C1 segment of cervical spinal cord (tissue), 14 donors: ENCODE results near the gene DAGLA.

Experiments used
- DNase-seq, 14 donors: peaks; one replicate each; lab custom pipeline; 2025; lab: John Stamatoyannopoulos, UW

DAGLA gene

DNA sequence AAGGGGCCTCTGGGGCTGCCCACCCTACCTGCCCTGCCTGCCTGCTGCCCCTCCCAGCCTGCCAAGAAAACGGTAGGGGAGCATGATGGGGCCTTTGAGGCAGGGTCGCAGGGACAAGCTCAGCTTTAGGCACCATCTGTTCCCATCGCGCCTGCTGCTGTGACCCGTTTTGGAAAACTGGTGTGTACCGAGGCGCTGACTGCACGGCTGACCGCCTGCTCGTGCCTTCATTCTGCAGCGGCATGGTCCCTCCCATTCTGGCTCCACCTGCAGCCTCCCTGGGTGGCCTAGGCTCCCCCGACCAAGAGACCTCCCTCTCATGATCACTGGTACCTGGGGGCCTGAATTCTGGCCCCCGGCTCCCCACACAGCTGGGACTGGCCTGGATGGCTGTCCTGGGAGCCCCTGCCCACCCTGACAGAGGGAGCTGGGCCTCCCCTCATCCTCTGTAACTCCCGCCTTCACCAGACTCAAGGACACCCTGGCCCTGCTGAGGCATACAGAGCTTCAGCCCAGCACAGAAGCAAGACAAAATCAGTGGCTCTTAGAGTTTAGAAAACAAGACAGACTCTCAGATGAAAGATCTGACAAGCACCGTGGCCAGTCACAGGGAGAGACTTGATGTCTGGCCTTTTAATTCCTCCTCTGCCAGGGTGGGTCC, 65.7 kb downstream of the DAGLA start:
- no peak for DNase-seq

DNA sequence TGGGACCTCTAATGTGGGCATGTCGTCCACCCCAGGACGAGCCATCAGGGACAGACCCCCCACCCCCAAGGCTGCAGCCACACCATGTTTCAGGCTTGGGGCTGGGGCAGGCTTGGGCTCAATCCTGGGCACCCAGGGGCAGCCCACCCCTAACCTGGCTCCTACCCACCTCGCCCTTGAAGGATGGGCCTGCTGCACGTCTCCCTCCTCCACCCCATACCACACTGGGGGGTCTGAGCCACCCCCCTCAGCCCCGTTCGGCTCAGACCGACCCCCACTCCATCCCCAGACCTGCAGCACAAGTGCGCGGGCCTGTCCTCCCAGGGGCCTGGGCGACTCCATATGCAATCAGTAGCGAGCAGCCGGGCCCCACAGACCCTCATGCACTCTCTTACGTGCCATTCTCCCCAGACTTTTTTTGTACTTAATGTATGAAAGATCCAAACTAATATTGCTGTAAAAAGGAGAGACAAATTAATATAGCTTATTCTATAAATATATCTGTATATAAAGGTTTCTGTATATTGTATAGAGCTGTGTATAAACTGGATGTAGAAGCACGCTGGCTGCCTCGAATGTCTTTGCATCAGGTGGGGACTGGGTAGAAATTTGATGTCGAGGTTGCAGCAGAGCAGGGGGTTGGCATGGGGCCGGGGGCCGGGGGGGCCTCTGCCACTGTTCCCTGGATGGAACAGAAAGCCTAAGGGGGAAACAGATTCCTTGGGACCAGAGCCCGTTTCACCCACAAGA, 66.4 kb downstream of the DAGLA start:
- DNase-seq, result no peak

GRCh38 chr11:61747192-61747966, 67.2 kb downstream of the DAGLA start:
- DNase-seq, result peak in 10 of 14 donors; percentile 37 to 85 (median 70)

DNA sequence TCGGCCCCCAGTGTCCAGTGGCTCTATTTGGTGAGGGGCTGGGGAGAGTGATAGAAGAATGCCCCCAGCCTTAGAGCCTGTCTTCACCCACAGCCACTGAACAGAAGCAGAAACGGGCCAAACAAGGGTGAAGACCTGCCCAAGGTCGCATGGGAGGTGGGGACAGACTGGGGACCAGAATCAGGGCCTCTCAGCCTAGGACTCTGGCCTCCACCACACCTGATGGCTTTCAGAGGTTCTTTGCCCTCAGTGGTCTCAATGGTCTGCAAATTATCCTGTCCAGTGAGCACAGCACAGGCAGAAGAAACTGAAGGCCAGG, 67.7 kb downstream of the DAGLA start:
- no peak for DNase-seq

DNA sequence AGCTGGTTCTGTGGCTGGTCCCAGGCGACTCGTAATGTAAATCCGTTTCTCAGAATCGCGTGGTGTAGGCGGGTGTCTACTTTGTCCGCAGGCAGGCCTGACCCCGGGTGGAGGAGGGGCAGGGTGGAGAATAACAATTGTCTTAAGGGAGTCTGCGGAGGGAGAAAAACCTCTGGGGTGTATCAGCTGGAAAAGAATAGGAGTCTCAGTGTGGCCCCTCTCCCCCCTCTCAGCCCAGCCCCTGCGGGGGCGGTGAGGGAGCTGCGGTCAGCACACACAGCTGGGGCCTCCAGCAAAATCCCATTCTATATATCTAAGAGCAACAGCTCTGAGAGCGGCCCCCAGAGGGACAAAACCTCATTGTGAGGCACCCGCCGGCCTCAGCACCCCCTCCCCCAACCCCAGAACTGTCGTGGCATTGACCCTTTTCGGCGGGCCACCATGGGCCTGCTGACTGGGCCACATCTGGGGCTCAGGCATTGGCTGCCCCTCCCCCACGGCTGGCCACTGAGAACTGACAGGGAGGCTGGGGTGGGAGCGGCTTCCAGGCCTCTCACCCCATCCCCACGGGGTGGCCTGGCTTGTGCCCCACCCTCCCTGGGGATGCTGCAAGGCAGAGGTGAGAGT, 69.5 kb downstream of the DAGLA start:
- DNase-seq, result peak in 13 of 14 donors; percentile 30 to 95 (median 85)

GRCh38 chr11:61750631-61751273, 70.6 kb downstream of the DAGLA start:
- no peak for DNase-seq

- no peak for DNase-seq
Measured at GRCh38 chr11:61751384-61751783, 71.2 kb downstream of the DAGLA start.

- DNase-seq, result peak in 10 of 14 donors; percentile 23 to 82 (median 42)
Measured at GRCh38 chr11:61752117-61752924, 72.1 kb downstream of the DAGLA start, which contains the start of gene MYRF. Gene MYRF, plus strand, starts transcription at chr11:61752636. Its CDS starts 109 bp downstream, at chr11:61752745.

GRCh38 chr11:61752925-61753521, 72.8 kb downstream of the DAGLA start:
- DNase-seq, result peak in 1 of 14 donors; percentile 44

- DNase-seq, result peak in 1 of 14 donors; percentile 44
Measured at GRCh38 chr11:61753672-61754071, 73.5 kb downstream of the DAGLA start.

- DNase-seq, result peak in 3 of 14 donors; percentile 15 to 53 (median 47)
Measured at GRCh38 chr11:61754534-61755482, 74.6 kb downstream of the DAGLA start.

GRCh38 chr11:61756147-61756451, 75.9 kb downstream of the DAGLA start:
- no peak for DNase-seq

DNA sequence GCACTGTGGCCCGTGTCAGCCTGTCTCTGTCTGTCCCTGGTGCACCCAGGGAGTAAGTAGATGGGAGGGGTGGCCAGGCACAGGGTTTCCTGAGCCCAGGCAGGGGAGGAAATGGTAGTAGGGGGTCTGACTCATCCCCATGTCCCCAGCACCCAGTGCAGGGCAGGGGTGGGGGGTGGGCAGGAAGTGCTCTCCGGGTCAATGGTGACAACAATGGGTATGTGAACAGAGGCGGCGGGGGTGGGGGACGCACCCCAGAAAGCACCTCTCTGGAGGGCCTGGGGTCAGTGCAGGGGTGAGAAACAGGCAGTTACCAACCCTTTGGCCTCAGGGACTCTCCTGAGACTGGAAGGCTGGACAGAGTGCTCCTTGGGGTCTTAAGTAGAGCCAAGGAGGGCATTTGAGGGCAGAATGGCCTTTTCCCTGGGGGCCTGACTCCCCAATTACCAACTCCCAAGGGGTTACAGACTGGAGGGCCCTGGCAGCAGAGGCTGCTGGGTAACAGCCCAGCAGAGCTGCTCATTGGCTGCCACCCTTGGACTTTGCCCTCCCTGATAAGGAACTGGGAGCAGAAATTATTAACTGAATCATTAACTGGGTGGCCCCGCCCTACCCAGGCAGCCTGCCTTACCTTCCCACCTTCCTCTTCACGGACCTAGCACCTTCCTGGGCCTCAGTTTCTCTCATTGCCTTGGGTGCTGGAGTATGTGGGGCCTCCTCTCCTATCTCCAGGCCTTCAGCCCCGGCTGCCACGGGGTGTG, 76.4 kb downstream of the DAGLA start:
- DNase-seq, result peak in 3 of 14 donors; percentile 15 to 79 (median 39)

DNA sequence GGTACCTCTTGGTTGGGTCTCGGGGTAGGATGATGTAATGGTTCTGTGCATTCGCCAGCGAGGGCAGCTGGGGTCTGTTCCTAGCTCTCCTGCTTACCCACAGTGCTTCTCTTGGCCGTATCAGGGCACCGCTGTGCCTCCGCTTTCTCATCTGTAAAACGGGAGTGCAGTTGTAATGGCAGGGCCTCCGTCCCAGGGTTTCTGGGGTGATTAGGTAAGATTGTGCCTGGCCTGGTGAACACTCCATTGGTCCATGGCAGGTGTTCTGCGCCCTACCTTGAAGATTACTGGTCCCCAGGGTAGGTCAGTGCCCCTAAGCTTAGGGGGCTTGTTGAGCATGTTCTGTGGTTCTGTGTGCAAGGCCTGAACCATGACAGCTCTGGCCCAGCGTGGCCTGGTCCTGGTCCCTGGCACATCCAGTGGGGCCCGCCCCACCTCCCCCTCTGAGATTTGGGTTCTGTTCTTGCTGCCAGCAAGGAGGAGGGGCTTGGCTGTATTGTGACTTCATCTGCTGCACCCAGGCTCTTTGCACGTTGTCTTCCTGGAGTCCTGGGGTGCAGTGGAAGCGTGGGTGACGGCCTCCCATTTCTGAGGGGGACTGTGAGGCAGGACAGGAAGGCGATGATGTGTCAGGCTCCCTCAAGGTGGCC, 77.1 kb downstream of the DAGLA start:
- DNase-seq, result peak in 2 of 14 donors; percentile 20 to 41

- peak in 12 of 14 donors; percentile 31 to 92 (median 80) for DNase-seq
Measured at GRCh38 chr11:61760946-61761345, 80.8 kb downstream of the DAGLA start.

DNA sequence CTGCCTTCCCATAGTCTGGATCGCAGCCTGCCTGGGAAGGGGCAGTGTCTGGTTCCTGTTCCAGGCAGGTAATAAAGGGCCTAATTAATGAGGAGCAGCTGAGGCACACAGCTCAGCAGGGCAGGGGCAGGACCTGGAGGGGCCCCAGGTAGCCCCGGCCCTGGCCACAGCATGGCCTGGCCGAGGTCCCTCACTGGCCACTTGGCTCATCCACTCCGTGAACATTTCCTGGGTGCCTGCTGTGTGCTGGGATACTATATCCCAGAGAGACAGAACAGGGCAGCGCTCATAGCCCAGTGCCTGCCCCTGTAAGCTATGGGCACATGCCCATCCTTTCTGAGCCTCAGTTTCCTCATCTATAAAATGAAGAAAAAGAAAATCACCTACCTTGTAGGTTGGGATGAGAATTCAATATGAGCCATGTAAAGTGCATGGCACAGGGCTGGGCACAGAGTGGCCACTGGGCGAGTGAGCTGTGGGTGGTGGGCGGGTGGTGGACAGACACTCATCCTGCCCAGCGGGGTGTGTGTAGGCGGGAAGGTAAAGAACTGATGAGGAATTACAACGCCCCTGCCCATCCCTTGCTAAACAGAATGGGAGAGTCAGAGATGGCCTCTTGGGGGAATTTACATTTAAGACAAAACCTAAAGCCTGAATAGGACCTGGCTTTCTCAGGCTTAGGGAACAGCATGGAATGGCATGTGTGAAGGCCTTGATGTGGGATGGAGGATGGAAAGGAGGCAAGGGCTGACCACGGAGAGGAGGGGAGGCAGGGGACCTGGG, 81.4 kb downstream of the DAGLA start:
- no peak for DNase-seq

DNA sequence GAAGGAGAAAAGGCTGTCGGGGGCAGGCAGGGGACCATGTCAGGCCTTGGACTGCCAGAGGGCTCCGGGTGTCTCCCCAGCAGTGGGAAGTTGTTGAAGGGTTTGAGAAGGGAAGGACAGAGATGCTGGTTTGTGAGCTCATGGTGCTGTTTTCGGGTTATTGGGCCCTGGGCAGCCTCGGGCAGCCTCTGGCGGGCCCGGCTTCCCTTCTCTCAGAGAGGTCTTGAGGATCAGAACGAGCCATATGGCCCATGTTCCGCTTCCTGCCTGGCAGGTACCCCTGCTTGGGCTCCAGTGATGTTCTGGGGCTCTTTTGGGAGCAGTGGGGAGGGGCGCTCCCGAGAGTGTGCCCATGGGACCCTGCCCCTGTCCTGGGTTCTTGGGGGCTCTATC, 82.0 kb downstream of the DAGLA start:
- no peak for DNase-seq
